Inflammatory macrophage treated with lipopolysaccharide for 4 hours (primary cell): Measurements from ENCODE around the gene SLC6A6.
"Not testable (repeated sequence)": the region's sequence is repeated elsewhere in the genome, so short reads cannot be mapped to it uniquely, and the experiment has no call there.

Experiments used
- DNase-seq: peaks from one replicate; pipeline ENCODE4 v3.0.0-alpha.2; 2020

The SLC6A6 gene

DNA sequence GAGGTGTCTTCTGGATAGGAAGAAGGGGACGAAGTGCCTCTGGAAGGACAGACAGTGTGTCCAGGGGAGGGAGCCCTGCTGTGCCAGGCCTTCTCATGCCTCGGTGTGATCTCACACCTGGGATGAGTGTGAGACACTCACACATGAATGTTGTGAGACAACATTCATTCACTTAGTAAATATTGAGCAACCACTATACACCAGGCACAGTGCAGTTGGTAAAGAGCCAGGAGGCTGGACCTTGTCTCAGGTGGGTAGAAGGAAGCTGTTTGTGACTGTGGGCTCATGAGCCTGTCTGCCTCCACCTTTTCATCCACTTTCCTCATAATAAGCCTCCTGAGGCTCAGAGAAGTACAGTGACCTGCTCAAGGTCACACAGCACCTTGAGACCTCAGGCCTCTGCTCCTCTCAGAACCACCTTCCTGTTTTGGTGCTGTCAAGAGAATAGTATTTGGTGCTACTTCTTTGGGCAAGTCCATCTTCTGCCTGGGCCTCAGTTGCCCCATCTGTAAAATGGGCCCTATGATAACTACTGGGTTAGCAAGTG is 20.9 kb downstream of the SLC6A6 start:
- DNase-seq: no peak

DNA sequence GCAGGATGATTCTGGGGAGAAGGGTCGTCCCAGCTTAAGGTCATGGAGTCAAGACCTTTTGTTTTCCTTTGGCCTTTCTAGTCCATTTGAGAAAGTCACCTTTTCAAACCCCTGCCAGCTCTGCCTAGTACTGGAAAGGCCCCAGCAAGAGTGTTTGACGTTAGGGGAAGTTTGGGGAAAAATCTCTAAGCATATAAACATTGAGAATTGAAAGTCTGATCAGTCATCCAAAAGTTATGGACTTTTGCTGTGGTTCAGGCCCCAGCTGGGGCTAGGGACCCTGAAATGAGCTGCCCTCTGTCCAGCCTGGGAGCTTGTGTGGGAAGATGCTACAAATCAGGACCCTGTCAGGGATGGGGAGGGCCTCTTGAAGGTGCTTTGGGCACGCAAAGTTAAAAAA is 21.6 kb downstream of the SLC6A6 start:
- peak; percentile 71 for DNase-seq

DNA sequence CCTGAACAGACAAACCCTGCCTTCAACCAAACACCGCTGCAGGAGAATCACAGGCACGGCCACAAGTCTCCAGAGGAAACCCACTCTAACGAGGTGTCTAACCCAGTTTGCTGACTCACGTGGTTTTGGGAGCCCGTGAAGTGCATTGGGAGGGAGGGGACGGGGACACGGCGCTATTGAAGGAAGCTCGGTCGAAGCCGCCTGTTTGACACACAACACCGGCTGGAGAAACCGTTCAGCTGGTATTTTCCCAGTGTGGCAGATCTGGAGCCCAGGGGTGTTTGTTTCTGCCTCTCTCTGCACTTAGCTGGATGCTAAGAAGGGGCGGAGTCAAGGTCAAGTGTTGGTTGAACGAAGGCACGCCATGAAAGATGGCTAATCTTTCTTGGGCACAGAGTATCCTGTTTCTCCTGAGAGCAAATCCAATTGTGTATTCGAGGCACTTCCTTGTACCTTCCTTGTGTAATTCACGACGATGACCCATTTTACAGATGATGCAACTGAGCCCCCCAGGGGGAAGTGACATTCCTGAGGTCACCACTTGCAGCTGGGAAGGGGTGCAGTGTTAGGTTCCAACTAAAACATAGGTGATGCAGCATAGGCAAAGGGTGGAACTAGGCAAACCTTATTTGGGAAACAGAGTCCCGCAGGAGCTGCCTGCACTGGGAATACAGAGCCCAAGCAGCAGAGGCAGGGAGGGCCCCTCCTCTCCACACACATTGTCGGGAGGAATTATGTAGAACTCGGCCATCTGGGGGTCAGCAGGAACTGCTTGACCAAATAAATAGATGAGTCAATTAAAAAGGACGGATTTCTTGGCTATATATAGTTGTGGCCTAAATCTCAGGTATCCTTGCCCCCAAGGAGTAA is 22.5 kb downstream of the SLC6A6 start:
- DNase-seq: peak; percentile 79

DNA sequence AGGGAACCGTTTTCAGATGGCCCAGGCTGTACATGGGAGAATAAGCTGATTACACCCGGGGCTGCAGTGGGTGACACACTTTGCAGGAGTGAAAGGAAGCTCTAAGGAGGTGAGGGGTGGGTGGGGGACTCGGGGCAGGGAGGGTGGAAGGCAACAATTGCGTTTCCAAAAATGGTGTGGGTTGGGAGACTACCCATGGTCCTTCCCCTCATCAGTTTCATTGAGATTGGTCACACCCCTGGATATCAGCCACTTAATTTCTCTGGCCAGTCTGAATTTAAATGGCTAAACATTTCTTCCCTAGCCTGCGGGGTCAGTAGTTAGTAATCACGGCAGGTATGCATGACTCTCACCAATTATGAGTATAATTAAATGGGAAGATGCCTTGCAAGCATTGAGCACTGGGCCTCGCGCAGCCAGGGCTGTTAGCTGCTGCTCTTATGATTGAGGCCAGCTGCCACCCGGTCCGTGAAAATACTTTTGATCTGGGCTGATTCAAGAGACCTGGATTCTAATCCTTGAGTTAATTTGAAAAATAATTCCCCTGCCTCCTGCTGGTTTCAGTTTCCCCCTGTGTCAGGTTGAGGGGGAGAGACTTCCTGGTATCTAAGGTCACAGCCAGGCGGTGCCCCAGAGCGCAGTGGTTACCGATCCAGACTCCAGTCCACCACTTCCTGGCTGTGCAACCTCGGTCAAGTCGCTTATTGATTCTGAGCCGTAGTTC is 23.3 kb downstream of the SLC6A6 start:
- DNase-seq: peak; percentile 93

DNA sequence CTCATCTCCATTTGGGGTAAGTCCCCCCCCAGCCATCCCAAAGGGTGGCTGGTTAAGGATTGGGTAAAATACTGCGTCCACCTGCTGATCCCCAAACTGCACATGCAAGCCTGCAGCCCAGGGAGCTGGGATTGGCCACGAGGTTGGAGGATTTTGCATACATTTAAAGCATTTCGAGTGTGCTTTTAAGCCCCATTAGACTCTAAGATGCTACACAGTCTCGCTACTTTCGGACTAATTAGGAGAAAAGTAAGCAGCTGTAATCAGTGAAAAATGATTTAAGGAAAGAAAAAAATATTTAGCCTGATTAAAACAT is 23.9 kb downstream of the SLC6A6 start:
- DNase-seq: no peak

DNA sequence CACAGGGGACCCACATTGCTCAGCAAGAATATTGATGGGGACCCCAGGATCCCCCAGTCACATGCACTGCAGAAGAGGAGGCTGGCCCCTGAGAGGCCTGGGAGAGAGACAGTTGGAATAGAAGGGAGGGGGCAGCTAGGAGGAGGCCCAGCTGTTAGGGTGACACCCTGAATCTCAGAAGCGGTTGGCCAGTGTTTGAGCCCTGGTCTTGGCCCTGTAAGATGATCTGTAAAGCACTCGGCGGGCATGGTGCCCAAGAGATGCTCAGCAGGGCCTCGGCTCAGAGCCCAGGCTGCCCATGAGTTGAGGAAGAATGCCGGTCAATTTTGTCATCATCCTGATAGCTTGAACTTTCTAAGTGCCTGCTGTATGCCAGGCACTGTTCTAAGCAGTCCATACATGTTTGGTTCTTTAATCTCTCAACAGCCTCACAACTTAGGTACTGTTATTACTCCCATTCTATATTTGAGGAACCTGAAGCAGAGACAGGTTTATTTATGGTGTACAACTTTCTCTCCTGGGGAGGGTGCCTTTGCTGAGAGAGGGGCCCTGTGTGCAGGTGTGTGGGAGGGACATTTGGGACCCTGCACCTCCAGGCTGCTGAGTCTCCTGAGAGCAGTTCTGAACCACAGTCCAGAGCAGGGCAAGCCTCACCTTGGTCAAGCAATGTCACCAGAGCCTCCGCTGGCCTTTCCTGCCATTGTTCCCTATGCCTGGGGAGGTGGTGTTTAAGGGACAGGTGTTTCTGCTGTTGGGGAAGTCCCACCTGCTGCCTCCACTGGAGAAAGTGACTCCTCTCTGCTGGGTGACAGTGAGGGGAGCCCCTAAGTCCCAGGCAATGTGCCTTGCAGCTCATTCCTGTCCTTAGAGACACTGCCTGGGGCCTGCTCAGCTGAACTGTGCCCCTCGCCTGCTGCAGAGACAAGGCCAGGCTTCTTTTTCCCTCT is 26.0 kb downstream of the SLC6A6 start:
- no peak for DNase-seq

DNA sequence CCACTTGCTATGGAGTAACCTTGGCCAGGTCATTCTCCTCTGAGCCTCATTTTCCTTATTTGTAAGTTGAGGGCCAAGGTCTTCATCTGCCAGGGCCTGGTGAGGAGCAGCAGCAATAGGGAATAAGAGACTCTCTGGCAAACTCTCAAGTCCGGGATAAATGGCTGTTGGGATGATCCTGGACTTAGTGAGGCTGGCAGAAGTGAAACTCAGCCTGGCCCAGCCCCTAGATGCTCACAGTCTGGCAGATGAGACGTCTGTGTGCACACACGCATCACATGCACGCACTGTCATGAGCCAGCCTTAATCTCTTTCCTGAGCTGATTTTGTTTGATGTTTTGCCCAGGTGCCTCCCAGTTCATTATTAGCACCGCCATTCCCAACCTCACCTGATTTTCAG is 26.8 kb downstream of the SLC6A6 start:
- DNase-seq: peak; percentile 91

DNA sequence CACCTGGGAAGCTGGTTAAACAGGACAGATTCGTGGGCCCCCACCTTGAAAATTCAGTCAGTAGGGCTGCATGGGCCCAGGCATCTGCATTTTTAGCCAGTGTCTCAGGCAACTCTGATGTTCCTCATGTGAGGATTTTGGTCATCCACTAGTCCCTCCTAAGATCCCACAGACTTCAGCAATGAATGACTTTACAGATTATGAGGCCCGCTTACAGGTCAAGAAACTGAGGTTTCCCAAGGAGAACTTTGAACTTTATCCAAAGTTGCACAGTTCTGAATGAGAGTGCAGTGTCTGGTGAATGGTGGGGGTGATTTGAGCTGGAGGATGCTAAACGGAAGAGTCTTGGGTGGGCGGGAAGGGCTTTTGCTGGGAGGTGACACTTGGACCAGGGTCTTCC is 27.2 kb downstream of the SLC6A6 start:
- DNase-seq: peak; percentile 53

DNA sequence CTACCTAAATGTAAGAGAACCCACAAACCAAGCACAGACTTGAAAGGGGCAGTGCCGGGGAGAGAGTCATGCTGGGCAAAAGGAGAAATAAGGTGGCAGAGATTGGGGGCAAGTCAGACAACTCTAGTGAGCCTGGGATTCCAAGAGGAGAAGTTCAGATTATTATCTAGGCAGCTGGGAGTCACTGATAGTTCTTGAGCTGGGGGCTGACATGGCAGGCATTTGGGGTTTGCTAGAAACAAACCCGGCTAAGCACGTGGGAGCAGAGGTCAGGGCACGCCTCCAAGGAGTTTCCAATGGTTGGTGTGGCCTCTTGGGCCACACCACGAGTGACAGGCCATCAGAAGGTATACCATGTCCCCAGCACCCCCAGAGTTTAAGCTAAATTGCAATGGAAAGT is 27.6 kb downstream of the SLC6A6 start:
- DNase-seq: peak; percentile 35

DNA sequence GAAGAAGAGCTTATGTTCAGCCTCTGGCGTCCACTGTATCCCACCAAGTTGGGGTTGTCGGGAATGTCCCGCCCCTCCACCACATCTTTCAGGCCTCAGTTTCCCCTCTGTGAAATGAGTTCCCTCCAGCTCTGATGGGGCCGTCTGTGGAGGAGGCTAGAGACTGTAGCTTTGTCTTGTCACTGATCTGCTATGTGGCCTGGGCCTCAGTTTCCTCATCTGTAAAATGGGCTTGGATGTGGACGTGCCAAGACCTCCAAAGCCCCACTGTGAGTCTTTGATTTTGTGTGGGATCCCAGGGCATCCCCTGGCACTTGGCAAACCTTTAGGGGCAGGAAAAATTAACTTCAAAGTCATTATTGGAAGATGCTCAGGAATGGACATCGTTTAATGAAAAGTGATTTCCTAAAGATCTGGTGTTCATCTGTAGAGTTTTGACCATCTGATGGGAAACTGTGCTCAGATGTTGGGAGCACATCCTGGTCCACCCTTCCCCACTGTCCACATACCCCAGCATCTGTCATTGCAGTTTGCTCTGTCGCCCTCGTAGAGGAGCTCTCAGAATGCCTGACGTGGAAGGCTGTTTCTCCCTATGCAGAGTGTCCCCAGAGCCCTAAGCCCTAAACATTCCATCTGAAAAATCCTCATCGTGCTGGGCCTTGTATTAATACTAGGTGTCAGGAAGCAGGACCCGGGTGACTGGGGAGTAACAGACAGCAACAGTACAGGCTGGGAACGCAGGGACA is 28.5 kb downstream of the SLC6A6 start:
- DNase-seq: no peak

DNA sequence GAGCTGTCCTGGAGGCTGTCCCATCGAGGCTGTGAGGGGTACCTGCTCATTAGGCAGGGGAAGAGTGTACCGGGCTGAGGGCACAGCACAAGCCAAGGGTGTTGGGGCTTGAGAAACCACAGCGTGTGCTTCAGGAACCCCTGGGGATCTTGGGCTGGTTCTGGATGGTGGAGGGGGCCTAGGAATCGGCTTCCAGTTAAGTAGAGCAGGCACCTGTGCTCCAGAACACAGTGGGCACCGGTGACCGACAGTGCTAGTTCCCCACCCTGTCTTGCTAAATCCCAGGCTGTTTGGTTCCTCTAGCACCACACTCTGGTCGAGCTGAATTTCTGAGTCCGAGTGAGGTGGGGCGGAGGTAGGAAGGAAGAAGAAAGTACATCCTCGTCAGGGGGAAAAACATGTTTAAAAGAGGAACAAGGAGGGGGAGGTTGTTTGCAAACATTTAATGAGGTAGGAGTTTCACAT is 29.1 kb downstream of the SLC6A6 start:
- DNase-seq: no peak

DNA sequence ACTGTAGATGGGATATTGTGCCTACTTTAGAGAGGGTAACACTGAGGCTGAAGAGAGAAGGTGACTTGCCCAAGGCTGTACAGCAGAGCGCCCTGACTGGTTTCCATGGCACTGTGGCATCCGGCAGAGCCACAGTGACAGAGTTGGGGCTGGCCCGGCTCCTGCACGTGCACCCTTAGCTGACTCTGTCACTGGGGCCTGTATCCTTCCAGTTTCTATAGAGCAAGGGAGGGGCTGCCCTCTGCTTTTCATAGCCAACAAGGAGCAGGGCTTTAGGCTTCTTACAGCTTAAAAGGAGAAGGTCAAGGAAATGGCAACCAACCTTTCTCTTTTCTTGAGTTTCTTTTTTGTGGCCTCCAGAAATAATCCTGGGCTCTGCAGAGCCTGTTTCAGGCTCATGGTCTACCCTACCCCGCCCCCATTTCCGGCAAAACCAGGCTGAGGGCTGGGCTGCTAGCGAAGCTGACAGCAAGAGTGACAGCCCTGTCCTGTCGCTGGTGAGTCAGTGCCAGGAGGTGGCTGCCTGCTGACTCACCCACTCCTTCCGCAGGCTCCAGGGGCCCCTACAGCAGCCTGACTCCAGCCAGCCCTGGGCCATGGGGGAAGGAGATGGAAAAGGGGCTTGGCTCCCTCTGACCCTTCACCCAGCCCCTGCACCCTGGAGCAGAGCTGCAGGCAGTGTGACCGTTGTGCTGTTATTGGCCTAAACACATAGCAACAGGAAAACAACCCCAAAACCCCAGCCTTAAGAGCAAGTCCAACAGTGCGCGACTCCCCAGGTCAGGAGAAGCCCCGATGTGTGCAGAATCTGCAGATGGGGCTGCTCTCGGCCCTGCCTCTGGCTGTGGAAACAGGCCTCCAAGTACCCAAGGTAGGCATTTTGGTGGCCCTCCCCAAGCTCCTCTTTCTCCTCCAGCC is 29.8 kb downstream of the SLC6A6 start:
- peak; percentile 98 for DNase-seq

DNA sequence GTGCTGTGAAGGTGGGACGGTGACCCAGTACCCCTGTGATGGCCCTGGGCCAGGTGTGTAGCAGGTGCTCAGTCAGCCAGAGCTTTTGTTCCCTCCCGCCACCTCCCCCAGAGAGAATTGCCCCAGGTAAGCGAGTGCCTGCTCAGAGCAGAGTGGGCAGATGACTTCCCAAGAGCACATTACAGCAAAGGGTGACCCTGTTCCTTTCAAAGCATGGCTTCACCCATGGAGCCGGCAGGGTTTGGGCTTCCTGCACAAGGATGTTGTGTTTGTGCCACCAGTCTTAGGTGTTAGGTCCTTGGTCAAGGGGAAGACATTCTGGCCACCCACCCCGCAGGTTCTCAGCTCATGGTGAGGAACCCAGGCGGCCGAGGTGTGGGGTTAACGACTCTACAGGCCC is 30.7 kb downstream of the SLC6A6 start:
- no peak for DNase-seq

DNA sequence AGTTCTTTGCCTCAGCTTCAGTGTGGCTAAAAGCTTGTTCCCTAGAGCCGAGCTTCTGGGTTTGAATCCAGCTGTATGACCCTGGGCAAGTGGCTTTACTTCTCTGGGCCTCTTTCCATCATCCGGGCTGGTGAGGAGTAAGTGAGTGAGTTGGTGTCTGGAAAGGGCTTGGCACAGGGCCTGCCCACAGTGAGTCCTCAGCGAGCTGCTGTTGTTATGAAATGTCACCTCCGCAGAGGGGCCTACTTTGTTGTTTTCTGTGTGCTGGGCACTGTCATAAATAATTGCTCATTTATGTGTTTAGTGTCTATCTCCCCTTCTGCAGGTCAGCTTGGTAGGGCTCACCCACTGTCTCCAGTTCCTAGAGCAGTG is 31.7 kb downstream of the SLC6A6 start:
- DNase-seq: peak; percentile 82

DNA sequence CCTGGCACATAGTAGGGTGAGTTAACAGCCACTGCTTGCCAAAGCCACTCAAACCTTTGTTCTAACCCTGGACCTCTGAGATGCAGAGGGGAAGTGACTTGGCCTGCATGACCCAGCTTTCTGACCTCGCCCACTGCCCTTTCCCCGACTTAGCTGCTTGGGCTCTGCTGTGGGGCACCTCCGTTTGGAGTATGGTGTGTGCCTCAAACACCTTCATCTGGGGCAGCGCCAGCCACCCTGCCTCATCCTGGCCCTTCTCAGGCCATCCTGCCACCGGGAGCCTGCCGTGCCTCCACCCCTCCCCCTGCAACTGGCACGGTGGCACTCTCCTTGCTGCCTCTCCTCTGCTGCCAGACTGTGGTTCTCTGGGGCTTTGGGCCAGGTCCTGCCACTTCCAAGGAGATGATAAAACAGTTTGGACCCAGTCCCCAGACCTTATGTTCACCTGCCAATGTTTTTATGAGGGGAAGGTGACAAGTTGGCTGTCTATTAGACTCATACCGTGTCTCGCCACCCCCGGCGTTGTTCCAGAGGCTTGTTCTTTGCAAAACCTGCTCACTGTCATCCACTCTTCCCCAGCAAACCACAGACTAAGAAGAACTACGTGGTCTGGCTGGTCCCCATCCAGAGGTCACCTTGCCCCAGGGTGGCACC is 32.2 kb downstream of the SLC6A6 start:
- DNase-seq: peak; percentile 77

DNA sequence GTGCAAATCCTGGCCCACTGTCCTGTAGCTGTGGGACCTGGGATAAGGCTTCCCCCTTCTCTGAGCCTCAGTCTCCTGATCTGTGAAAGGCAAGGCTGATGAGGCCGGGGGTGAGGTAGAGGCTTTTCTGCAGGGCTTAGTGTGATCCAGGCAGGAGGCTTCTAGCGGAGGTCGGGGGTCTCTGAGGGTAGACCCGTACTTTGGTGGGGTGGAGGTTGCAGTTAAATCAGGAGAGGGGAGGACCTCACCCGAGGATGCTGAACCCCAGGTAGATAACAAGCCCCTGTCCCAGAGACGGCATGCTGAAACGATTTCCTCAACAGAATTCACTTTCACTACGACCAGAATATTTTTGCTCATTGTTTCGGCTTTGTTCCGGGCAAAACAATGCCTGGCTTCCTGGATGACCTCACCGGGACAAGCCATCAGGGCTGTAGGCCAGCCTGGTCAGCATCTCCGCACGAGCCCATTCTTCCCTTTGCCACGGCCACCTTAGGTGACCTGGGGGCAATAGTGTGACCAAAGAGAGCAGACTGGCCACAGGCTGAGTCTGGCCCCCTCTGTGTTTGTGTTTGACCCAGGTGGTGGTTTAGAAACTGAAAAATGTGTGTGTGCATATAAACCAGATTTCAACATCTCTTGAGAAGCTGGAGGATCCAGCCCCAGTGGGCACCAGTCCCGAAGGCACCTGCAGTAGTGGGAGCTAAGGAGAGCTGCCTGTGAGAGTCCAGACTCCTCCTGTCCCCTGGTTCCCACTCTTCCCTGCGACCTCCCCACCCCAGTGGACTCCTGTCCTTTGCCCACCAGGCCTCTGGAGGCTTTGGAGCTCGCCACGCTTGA is 33.0 kb downstream of the SLC6A6 start:
- peak; percentile 44 for DNase-seq

DNA sequence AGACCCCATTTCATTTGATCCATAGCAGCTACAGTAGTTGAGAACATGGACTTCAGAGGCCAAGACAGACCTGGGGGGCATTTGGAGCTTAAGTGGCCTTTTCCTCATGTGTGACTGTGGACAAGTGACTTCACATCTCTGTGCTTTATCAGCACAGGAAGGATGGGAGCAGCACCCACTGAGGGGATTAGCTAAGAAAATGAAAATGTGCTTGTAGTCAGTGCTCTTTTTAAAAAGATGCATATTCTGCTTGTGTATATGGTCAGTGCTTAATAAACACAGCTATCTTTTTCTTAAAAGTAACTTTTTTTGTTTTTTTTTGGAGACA is 34.5 kb downstream of the SLC6A6 start:
- no peak for DNase-seq

DNA sequence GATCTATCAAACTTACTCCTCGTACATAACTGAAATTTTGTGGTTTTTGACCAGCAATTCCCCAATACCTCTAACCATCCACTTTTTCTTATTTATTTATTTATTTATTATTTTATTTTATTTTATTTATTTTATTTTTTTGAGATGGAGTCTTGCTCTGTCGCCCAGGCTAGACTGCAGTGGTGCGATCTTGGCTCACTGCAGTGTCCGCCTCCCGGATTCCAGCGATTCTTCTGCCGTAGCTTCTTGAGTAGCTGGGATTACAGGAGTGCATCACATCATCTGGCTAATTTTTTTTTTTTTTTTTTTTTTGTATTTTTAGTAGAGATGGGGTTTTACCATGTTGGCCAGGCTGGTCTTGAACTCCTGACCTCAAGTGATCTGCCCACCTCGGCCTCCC is 35.3 kb downstream of the SLC6A6 start:
- DNase-seq: not testable (repeated sequence)

DNA sequence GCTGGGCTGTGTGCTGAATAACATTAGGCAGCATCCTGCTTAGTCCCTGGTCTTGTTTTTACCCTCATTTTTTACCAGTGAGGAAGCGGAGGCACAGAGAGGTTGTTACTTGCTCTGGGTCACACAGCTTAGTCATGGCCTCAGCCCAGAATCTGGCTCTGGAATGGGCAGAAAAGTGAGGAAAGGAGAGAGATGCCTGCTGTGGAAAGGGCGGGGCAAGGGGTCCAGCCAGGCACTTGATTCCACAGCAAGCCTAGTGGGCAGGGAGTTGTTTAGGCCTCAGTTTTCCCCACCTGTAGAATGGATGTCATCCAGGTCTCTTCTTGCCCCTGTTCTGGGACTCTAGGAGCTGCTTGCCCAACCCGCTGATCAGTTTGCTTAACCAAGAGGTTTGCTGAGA is 35.9 kb downstream of the SLC6A6 start:
- no peak for DNase-seq

DNA sequence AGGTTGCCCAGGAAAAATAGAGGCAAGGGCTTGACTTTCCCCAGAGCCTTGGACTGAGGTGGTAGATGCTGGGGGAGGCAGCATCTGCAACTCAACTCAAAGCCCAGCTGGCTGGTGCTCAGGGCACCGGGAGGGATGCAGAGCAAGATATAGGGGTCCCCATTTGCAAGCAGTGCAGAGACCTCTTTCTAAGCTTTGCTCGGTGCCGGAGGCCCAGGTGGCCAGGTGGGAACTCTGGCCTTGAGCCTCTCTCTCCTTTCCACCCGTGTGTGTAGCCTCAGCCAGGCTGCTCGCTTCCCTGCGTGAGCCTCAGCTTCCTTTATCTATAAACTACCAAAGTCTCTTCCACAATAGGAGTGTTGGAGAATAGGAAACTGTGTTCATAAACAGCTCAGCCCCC is 36.5 kb downstream of the SLC6A6 start:
- no peak for DNase-seq
